Pericardium fibroblast (primary cell): ENCODE data around the gene SLC22A7. TPM values are rescaled to one million over a fixed set of nuclear protein-coding genes. Genes with fewer than 3 reads are reported as not detected.

Source experiments
- total RNA-seq: library from RNA; depleted of rRNA; stranded (reverse); fragments of >200 nt; gene quantifications from 2 replicates; pipeline ENCODE4 v1.2.3, GENCODE V29; 2015

SLC22A7 gene
- not detected in 2 replicates for total RNA-seq

GRCh38 chr6:43297644-43298564 lies at the start of gene SLC22A7:
SLC22A7 (plus strand) TSS chr6:43298260; CDS start chr6:43298359, 99 bp downstream.

GRCh38 chr6:43308101-43308989 lies 10.3 kb downstream of the SLC22A7 start, which contains the start of gene CRIP3:
CRIP3 (minus strand) TSS chr6:43308826; CDS start chr6:43308792, 34 bp downstream.

Other genes with a start within 250 kb of the SLC22A7 start
- gene CUL7, start 244.4 kb upstream of the SLC22A7 start, total RNA-seq: 22.2 and 27.6 TPM in 2 replicates
- gene MRPL2, start 238.8 kb upstream of the SLC22A7 start, total RNA-seq: 13.4 and 23.5 TPM in 2 replicates
- 15.3 and 47.3 TPM in 2 replicates for gene KLC4, start 238.6 kb upstream of the SLC22A7 start, total RNA-seq
- 171 and 174 TPM in 2 replicates for gene PTK7, start 221.9 kb upstream of the SLC22A7 start, total RNA-seq
- 20.3 and 31.0 TPM in 2 replicates for gene SRF, start 127.0 kb upstream of the SLC22A7 start, total RNA-seq
- gene CUL9, start 116.1 kb upstream of the SLC22A7 start, total RNA-seq: 16.0 and 29.5 TPM in 2 replicates
- 93.9 and 147 TPM in 2 replicates for gene DNPH1, start 68.8 kb upstream of the SLC22A7 start, total RNA-seq
- not detected in 2 replicates for gene TTBK1, start 54.8 kb upstream of the SLC22A7 start, total RNA-seq
- 0.34 and 0.47 TPM in 2 replicates for gene CRIP3, start 10.6 kb downstream of the SLC22A7 start, total RNA-seq
- gene ZNF318, start 71.4 kb downstream of the SLC22A7 start, total RNA-seq: 8.2 and 10.0 TPM in 2 replicates
- gene ABCC10, start 129.3 kb downstream of the SLC22A7 start, total RNA-seq: 17.2 and 17.5 TPM in 2 replicates
- 0.23 and 5.8 TPM in 2 replicates for gene DLK2, start 157.3 kb downstream of the SLC22A7 start, total RNA-seq
- 16.1 and 21.8 TPM in 2 replicates for gene TJAP1, start 179.3 kb downstream of the SLC22A7 start, total RNA-seq
- 0.35 and 1.5 TPM in 2 replicates for gene LRRC73, start 212.1 kb downstream of the SLC22A7 start, total RNA-seq
- gene YIPF3, start 218.7 kb downstream of the SLC22A7 start, total RNA-seq: 119 and 131 TPM in 2 replicates
- 18.2 and 19.7 TPM in 2 replicates for gene POLR1C, start 218.8 kb downstream of the SLC22A7 start, total RNA-seq